H1 (cell line): Measurements from ENCODE around the gene POLRMT. TPM values are rescaled to one million over a fixed set of nuclear protein-coding genes. Genes with fewer than 3 reads are reported as not detected.
"Not testable (repeated sequence)": the region's sequence is repeated elsewhere in the genome, so short reads cannot be mapped to it uniquely, and the experiment has no call there.

Experiments
- CTCF ChIA-PET: fragments of 300-600 bp; sonication (Branson Sonifier 250); formaldehyde crosslinking; loops from one replicate; lab custom pipeline; 2021; ENCODE audit not compliant: partially characterized antibody; lab: Charles Lee
- POLR2A ChIA-PET: fragments of 300-600 bp; sonication (Branson Sonifier 250); formaldehyde crosslinking; loops from one replicate; lab custom pipeline; 2021; ENCODE audit warnings: inconsistent platforms; ENCODE audit not compliant: partially characterized antibody; lab: Charles Lee
- DNase-seq, 2 experiments: peaks; one replicate each; pipeline versions ENCODE4 v3.0.0 to v3.0.0-alpha.2; 2010 to 2022; ENCODE audit warnings: low spot score in 2 of 2, low read depth in 1 of 2, mixed read lengths in 1 of 2
- FAIRE-seq: peaks from 2 replicates; lab custom pipeline; 2011; peaks lifted over from hg19 to GRCh38; lab: Jason Lieb, UNC
- H2AFZ ChIP-seq: 2 replicates; pipeline ENCODE4 v1.8.1; 2012; ENCODE audit warnings: low read length, inconsistent platforms
- H2AK5ac ChIP-seq: 2 replicates; pipeline ENCODE4 v1.6.1; 2013; ENCODE audit warnings: low read depth, low read length
- H2BK120ac ChIP-seq: replicated peaks from 2 replicates; pipeline ENCODE3; 2013; ENCODE audit warnings: low read depth, low read length, inconsistent platforms
- H2BK12ac ChIP-seq: 2 replicates; pipeline ENCODE4 v1.6.1; 2013; ENCODE audit warnings: low read depth, low read length
- H2BK15ac ChIP-seq: 2 replicates; pipeline ENCODE4 v1.6.1; 2013; ENCODE audit warnings: low read length
- H2BK20ac ChIP-seq: 2 replicates; pipeline ENCODE4 v1.6.1; 2013; ENCODE audit warnings: low read length
- H2BK5ac ChIP-seq: 2 replicates; pipeline ENCODE4 v1.6.1; 2013; ENCODE audit warnings: low read depth, low read length
- H3K14ac ChIP-seq: 2 replicates; pipeline ENCODE4 v1.6.1; 2013; ENCODE audit warnings: inconsistent platforms; ENCODE audit not compliant: insufficient read length
- H3K18ac ChIP-seq: 2 replicates; pipeline ENCODE4 v1.6.1; 2013; ENCODE audit warnings: low read length; ENCODE audit errors: extremely low read depth
- H3K23ac ChIP-seq: 2 replicates; pipeline ENCODE4 v1.6.1; 2013; ENCODE audit warnings: inconsistent platforms; ENCODE audit not compliant: insufficient read length
- H3K23me2 ChIP-seq: 2 replicates; pipeline ENCODE4 v1.6.1; 2013; ENCODE audit warnings: low read depth, low read length
- H3K27ac ChIP-seq: 2 replicates; pipeline ENCODE4 v1.6.1; 2011; ENCODE audit warnings: low read depth, low read length, inconsistent platforms
- H3K27me3 ChIP-seq, 4 experiments: replicated peaks in 1 of 4; 1 replicate in 1 of 4; 2 replicates in 3 of 4; pipeline versions ENCODE4 v1.6.1 to v1.8.1; 2011 to 2013; ENCODE audit warnings: low read length in 3 of 4, mild to moderate bottlenecking in 3 of 4, inconsistent platforms in 2 of 4, mixed read lengths in 2 of 4, moderate library complexity in 1 of 4; ENCODE audit not compliant: control insufficient read depth in 3 of 4, insufficient read depth in 3 of 4; ENCODE audit errors: extremely low read depth in 1 of 4
- H3K36me3 ChIP-seq, 4 experiments: 2 replicates each; pipeline versions ENCODE4 v1.6.1 to v1.8.1; 2011 to 2013; ENCODE audit warnings: mild to moderate bottlenecking in 4 of 4, low read length in 3 of 4, moderate library complexity in 2 of 4, control low read depth in 1 of 4, inconsistent platforms in 1 of 4; ENCODE audit not compliant: insufficient read depth in 4 of 4, control insufficient read depth in 2 of 4
- H3K4ac ChIP-seq: replicated peaks from 2 replicates; pipeline ENCODE3; 2013; ENCODE audit warnings: low read length, low read depth, mixed read lengths, inconsistent platforms; ENCODE audit not compliant: insufficient read length
- H3K4me1 ChIP-seq, 4 experiments: replicated peaks in 1 of 4; 1 replicate in 1 of 4; 2 replicates in 3 of 4; pipeline versions ENCODE4 v1.6.1 to v1.8.1; 2011 to 2013; ENCODE audit warnings: low read length in 3 of 4, inconsistent platforms in 2 of 4, mixed read lengths in 1 of 4; ENCODE audit not compliant: insufficient read depth in 4 of 4, control insufficient read depth in 3 of 4
- H3K4me2 ChIP-seq, 2 experiments: 2 replicates each; pipeline versions ENCODE4 v1.6.1 to v1.8.1; 2011 to 2013; ENCODE audit warnings: low read depth in 2 of 2, low read length in 2 of 2, control low read depth in 1 of 2, inconsistent platforms in 1 of 2, mild to moderate bottlenecking in 1 of 2; ENCODE audit not compliant: insufficient read depth in 1 of 2
- H3K4me3 ChIP-seq, 4 experiments: fragments of 200-600, 300-600 bp in 1 of 4; sonication (generic), shearing (Covaris generic), sonication (Bioruptor Twin) in 1 of 4; 2 replicates each; pipeline versions ENCODE4 v1.5.1 to v1.8.1; 2011 to 2016; ENCODE audit warnings: low read length in 4 of 4, low read depth in 3 of 4, control low read depth in 2 of 4, inconsistent platforms in 2 of 4, mild to moderate bottlenecking in 2 of 4, mixed read lengths in 1 of 4, moderate library complexity in 1 of 4; ENCODE audit not compliant: insufficient read depth in 2 of 4; ENCODE audit errors: extremely low read depth in 1 of 4
- H3K56ac ChIP-seq: replicated peaks from 2 replicates; pipeline ENCODE3; 2013; ENCODE audit warnings: low read depth, mild to moderate bottlenecking, mixed read lengths, low read length, inconsistent platforms; ENCODE audit not compliant: insufficient read length
- H3K79me1 ChIP-seq: 2 replicates; pipeline ENCODE4 v1.6.1; 2013; ENCODE audit warnings: low read depth, low read length, control low read depth
- H3K79me2 ChIP-seq, 2 experiments: 2 replicates each; pipeline versions ENCODE4 v1.6.1 to v1.8.1; 2012 to 2013; ENCODE audit warnings: low read length in 2 of 2, mild to moderate bottlenecking in 2 of 2, inconsistent platforms in 1 of 2; ENCODE audit not compliant: insufficient read depth in 2 of 2, control insufficient read depth in 1 of 2
- H3K9ac ChIP-seq, 4 experiments: replicated peaks in 1 of 4; 1 replicate in 1 of 4; 2 replicates in 3 of 4; pipeline versions ENCODE4 v1.6.1 to v1.8.1; 2011 to 2013; ENCODE audit warnings: low read depth in 3 of 4, low read length in 3 of 4, control low read depth in 2 of 4, mild to moderate bottlenecking in 2 of 4, moderate library complexity in 2 of 4, inconsistent platforms in 1 of 4; ENCODE audit errors: extremely low read depth in 1 of 4
- H3K9me3 ChIP-seq, 2 experiments: 2 replicates each; pipeline versions ENCODE4 v1.6.1 to v1.8.1; 2012 to 2013; ENCODE audit warnings: mild to moderate bottlenecking in 2 of 2, moderate library complexity in 2 of 2, control low read depth in 1 of 2, inconsistent platforms in 1 of 2, low read depth in 1 of 2, low read length in 1 of 2, mixed read lengths in 1 of 2; ENCODE audit not compliant: insufficient read depth in 2 of 2
- H4K20me1 ChIP-seq, 2 experiments: replicated peaks in 1 of 2; 2 replicates each; pipeline versions ENCODE3 to v1.8.1; 2011 to 2013; ENCODE audit warnings: inconsistent platforms in 2 of 2, low read length in 2 of 2, mild to moderate bottlenecking in 1 of 2; ENCODE audit not compliant: insufficient read depth in 2 of 2, control insufficient read depth in 1 of 2
- H4K5ac ChIP-seq: 2 replicates; pipeline ENCODE4 v1.6.1; 2013; ENCODE audit warnings: low read length, low read depth, mixed read lengths, inconsistent platforms; ENCODE audit not compliant: insufficient read length
- H4K8ac ChIP-seq: 2 replicates; pipeline ENCODE4 v1.8.0; 2013; ENCODE audit warnings: mild to moderate bottlenecking, moderate library complexity, low read length, inconsistent platforms; ENCODE audit not compliant: insufficient read depth; ENCODE audit errors: extremely low read depth
- H4K91ac ChIP-seq: replicated peaks from 2 replicates; pipeline ENCODE3; 2013; ENCODE audit warnings: low read length, mixed read lengths, inconsistent platforms; ENCODE audit not compliant: insufficient read length
- WGBS, 2 experiments: shearing (Covaris generic) in 1 of 2; methylation state at CpG; one replicate each; pipeline versions ENCODE4 v1.1.6 to v1.1.7; 2013 to 2015; ENCODE audit warnings: low lambda C conversion rate in 2 of 2, mixed read lengths in 2 of 2, inconsistent platforms in 1 of 2, low coverage in 1 of 2, missing lambda C conversion rate in 1 of 2; ENCODE audit not compliant: insufficient replicate concordance in 2 of 2, insufficient coverage in 1 of 2, insufficient read length in 1 of 2; ENCODE audit errors: extremely low coverage in 1 of 2, missing lambda C conversion rate in 1 of 2; 5-methylcytosine and 5-hydroxymethylcytosine counted together
- polyA plus RNA-seq, 7 experiments: library from polyadenylated mRNA; depleted of rRNA in 3 of 7; stranded (reverse) in 5 of 7; unstranded in 2 of 7; fragments of >200 nt in 5 of 7; fragments of 200-250 nt in 2 of 7; gene quantifications; 1 replicate in 5 of 7; 2 replicates in 1 of 7; 4 replicates in 1 of 7; pipeline versions ENCODE4 v1.2.1 to v1.2.3, GENCODE V29; 2011 to 2013; ENCODE audit warnings: missing spikeins in 2 of 7, mixed read lengths in 2 of 7
- total RNA-seq: library from RNA; stranded (reverse); fragmentation: NEBNext Ultra II Directional; extraction: Animal tissue kit (Norgen Biotek cat#: 25700); gene quantifications from 2 replicates; pipeline ENCODE4 v1.2.1, GENCODE V29; 2021

The POLRMT gene
- total and polyA plus RNA-seq, 2 of the 8 experiments (the other 6 are each of a cell fraction or from before 2014, with no cell fraction given): 93.0 to 111 TPM

DNA sequence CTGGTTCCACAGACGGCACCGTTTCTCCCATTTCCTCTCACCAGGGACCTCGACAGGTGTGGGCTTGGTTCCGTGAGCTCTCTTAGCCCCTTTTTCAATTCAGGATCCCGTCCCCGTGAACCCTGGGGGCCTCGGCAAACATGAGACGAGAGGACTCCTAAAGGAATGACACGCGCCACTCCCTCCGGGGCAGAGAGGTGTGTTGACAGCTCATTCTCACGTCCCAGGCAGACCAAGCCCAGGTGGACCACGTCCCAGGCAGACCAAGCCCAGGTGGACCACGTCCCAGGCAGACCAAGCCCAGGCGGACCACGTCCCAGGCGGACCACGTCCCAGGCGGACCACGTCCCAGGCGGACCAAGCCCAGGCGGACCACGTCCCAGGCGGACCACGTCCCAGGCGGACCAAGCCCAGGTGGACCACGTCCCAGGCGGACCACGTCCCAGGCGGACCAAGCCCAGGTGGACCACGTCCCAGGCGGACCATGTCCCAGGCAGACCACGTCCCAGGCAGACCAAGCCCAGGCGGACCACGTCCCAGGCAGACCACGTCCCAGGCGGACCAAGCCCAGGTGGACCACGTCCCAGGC lies 33.7 kb upstream of the POLRMT start:
- H2AK5ac ChIP-seq, H3K4me3 ChIP-seq, H3K23me2 ChIP-seq, H2BK12ac ChIP-seq, H2BK120ac ChIP-seq, H4K5ac ChIP-seq, H3K27ac ChIP-seq, H3K79me2 ChIP-seq, FAIRE-seq, H2AFZ ChIP-seq, H3K4me1 ChIP-seq, H3K27me3 ChIP-seq, H3K36me3 ChIP-seq, H3K56ac ChIP-seq, H3K23ac ChIP-seq, H3K18ac ChIP-seq, DNase-seq, H3K79me1 ChIP-seq, H3K4me2 ChIP-seq, H3K14ac ChIP-seq, H4K91ac ChIP-seq, H2BK20ac ChIP-seq, H4K20me1 ChIP-seq, H2BK5ac ChIP-seq, H3K9me3 ChIP-seq, H4K8ac ChIP-seq, H3K9ac ChIP-seq, H3K4ac ChIP-seq, H2BK15ac ChIP-seq: not testable (repeated sequence)
- CTCF ChIA-PET: interaction anchor here (0.6 to 1.6 kb wide), 10 partner anchors 38 to 436 kb away, joined by 3 to 7 read pairs (median 4); no protein-coding TSS in a partner anchor
- 80% methylated on average over 18 of the region's 38 CpGs; no CpG with 5 or more reads in 1 of the 2 experiments for WGBS, 2 experiments
- POLR2A ChIA-PET: interaction anchor here (1.1 to 1.6 kb wide), 3 partner anchors 12 to 89 kb away, joined by 3 to 5 read pairs (median 3); no protein-coding TSS in a partner anchor
